Ectodermal cell (in vitro differentiated cells): Measurements from ENCODE around the gene ATXN1. TPM values are rescaled to one million over a fixed set of nuclear protein-coding genes. Genes with fewer than 3 reads are reported as not detected.

Experiments
- H3K27ac ChIP-seq: 2 replicates; pipeline ENCODE4 v1.7.0; 2013; ENCODE audit warnings: mild to moderate bottlenecking, low read depth, low read length; ENCODE audit not compliant: insufficient read depth, poor library complexity, severe bottlenecking
- H3K27me3 ChIP-seq: 2 replicates; pipeline ENCODE4 v1.7.0; 2013; ENCODE audit warnings: mild to moderate bottlenecking, low read length; ENCODE audit not compliant: insufficient read depth, control insufficient read depth, poor library complexity, severe bottlenecking
- H3K36me3 ChIP-seq: one replicate; pipeline ENCODE4 v1.7.0; 2013; ENCODE audit warnings: low read length; ENCODE audit not compliant: control insufficient read depth, insufficient read depth
- H3K4me1 ChIP-seq: one replicate; pipeline ENCODE4 v1.7.0; 2013; ENCODE audit warnings: low read length; ENCODE audit not compliant: control insufficient read depth, insufficient read depth
- H3K4me3 ChIP-seq: 2 replicates; pipeline ENCODE4 v1.7.0; 2013; ENCODE audit warnings: low read depth, low read length, control low read depth; ENCODE audit not compliant: insufficient read depth
- H3K9me3 ChIP-seq: 2 replicates; pipeline ENCODE4 v1.7.0; 2013; ENCODE audit warnings: mild to moderate bottlenecking, low read length, moderate library complexity; ENCODE audit not compliant: control insufficient read depth
- WGBS, 2 experiments: methylation state at CpG; one replicate each; pipeline ENCODE4 v1.1.7; 2013; ENCODE audit warnings: missing lambda C conversion rate in 2 of 2; 5-methylcytosine and 5-hydroxymethylcytosine counted together
- polyA plus RNA-seq, 4 experiments: library from polyadenylated mRNA; stranded (reverse); fragments of 50-300 nt; gene quantifications; one replicate each; pipeline ENCODE4 v1.2.3, GENCODE V29; 2013

The ATXN1 gene
- polyA plus RNA-seq (2013, experiment 1 of 4), result 1.8 TPM
- polyA plus RNA-seq (2013, experiment 2 of 4), result 2.4 TPM
- polyA plus RNA-seq (2013, experiment 3 of 4), result 1.6 TPM
- 2.3 TPM for polyA plus RNA-seq (2013, experiment 4 of 4)

DNA sequence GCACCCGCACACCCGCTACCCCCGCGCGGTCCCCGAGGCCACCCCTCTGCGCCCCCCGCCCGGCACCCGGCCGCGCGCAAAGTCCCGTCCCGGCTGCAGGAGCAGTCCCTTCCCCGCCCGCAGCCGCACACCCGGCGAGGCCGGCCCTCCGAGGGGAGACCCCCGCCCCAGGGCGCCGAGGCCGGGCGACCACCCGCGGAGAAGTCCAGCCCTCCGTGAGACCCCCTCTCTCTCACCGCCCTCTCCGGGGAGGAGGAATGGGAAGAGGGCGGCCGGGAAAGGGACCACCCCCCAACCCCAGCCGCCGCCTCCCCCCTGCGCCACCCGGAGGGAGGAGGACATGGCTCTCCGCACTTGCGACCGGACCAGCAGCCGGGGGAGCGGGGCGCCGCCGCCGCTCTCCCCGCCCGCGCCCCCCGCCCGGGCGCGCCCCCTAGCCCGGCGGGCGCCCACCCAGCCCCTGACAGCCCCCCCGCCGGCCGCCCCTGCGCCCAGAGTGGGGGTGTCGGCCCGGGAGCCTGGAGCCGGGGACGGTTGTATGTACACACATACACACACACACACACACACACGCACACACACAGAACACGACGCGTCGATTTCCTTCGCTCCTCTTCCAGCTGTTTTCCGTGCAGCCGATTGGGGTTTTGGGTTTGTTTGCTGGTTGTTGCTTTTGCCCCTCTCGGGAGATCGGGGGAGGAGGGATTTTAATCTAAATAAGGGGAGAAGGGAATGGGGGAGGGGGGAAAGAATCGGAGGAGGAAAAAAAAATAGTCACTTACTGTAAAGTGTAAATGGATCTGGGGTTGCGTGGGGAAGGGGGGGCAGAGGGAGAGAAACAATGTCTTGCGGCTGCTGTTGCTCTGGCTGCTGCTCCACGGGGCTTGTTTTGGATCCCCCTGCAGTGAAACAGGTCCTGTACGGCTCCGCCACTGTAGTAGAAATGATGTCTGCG, at the start of gene ATXN1:
Gene ATXN1, minus strand, starts transcription at position 945 of the 955 bp plus-strand sequence.
- Histone ChIP-seq H3K4me3 (peak within 1 kb of the TSS; percentile 59), H3K27me3 (peaks cover 46% of the 10 kb centered on the region)

GRCh38 chr6:16810411-16810810, 49.2 kb upstream of the ATXN1 start:
- H3K27ac ChIP-seq, result no peak overlapping the region
- no peak overlapping the region for H3K4me3 ChIP-seq
- no peaks in the 10 kb centered on the region for H3K27me3 ChIP-seq
- no peaks in the 10 kb centered on the region for H3K9me3 ChIP-seq
- peaks cover 2% of the 10 kb centered on the region for H3K4me1 ChIP-seq
- 100% methylated on average over 1 of the region's 1 CpG; no CpG with 5 or more reads in 1 of the 2 experiments for whole genome bisulfite sequencing, 2 experiments
- H3K36me3 ChIP-seq, result no peaks in the 10 kb centered on the region

More for the DNA sequence above, at the start of gene ATXN1:
- no peak within 1 kb of the TSS for H3K27ac ChIP-seq
- H3K36me3 ChIP-seq, result no peaks in the 10 kb centered on the region
- 0 to 1% methylated on average over 73 to 74 of the region's 82 CpGs for WGBS, 2 experiments
- peaks cover 12% of the 10 kb centered on the region for H3K4me1 ChIP-seq
- no peaks in the 10 kb centered on the region for H3K9me3 ChIP-seq

GRCh38 chr6:16809753-16810358, 48.6 kb upstream of the ATXN1 start:
- no peaks in the 10 kb centered on the region for H3K36me3 ChIP-seq
- peaks cover 6% of the 10 kb centered on the region for H3K4me1 ChIP-seq
- no peaks in the 10 kb centered on the region for H3K9me3 ChIP-seq
- H3K27me3 ChIP-seq, result no peaks in the 10 kb centered on the region
- H3K27ac ChIP-seq, result no peak overlapping the region
- no peak overlapping the region for H3K4me3 ChIP-seq
- 88 to 100% methylated on average over 1 to 2 of the region's 2 CpGs for WGBS, 2 experiments

DNA sequence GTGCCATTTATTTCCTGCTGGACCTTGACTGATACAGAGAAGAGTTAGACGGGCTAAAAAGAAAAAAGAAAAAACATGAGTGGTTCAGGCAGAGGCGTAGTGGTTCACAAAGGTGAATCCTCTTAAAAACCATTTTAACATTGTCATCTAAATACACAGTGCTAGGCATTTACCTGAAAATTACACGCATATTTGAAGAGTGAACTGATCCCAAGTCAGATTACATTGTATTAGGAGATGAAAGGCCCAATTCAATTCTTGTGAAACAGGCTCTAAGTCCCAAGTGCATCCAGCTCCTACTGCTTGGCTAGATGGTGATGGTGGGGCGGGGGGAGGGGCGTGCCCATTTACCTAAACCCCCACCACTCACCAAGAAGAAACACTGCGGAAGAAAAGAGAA, 46.7 kb upstream of the ATXN1 start:
- WGBS, 2 experiments, result 89 to 98% methylated on average over 5 to 6 of the region's 6 CpGs
- H3K4me3 ChIP-seq, result no peak overlapping the region
- peaks cover 10% of the 10 kb centered on the region for H3K27me3 ChIP-seq
- no peaks in the 10 kb centered on the region for H3K36me3 ChIP-seq
- no peaks in the 10 kb centered on the region for H3K9me3 ChIP-seq
- H3K4me1 ChIP-seq, result peaks cover 14% of the 10 kb centered on the region
- no peak overlapping the region for H3K27ac ChIP-seq

- 81 to 82% methylated on average over 2 of the region's 2 CpGs for WGBS, 2 experiments
- no peaks in the 10 kb centered on the region for H3K9me3 ChIP-seq
- H3K4me3 ChIP-seq, result no peak overlapping the region
- H3K27ac ChIP-seq, result no peak overlapping the region
- H3K27me3 ChIP-seq, result peaks cover 10% of the 10 kb centered on the region
- H3K36me3 ChIP-seq, result no peaks in the 10 kb centered on the region
- peaks cover 14% of the 10 kb centered on the region for H3K4me1 ChIP-seq
Measured at GRCh38 chr6:16806363-16806762, 45.1 kb upstream of the ATXN1 start.

DNA sequence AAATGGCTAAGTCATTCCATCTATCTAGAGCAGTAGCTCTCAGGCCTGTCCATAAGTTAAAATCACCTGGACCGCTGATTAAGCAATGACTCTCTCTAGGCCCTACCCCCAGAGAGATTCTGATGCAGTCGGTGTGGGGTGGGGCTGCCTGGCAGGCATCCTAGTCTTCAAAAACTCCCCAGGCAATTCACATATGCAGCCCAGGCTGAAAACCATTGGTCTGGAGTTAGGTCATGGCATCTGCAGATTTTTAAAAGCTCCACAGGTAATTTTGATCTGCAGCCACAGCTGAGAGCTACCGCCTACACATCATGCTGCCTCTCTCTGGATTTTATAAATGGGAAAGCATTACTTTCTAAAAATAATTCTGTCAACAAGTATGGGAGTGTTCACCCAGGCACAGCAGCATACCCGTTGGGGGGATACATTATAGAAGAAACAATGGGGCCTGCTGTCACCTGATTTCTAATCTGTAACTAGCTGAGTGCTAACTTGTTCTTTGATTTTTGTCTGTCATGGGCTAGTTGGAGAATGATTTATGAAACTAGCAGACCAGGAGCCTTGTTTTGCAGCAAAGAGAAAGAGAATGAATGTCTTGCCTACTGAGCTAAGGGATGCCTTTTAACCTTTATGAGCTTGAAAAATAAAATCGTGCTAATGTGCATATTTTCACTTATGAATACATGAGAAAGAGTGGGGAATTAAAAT, 44.1 kb upstream of the ATXN1 start:
- WGBS, 2 experiments, result 43 to 53% methylated on average over 5 of the region's 5 CpGs
- H3K27ac ChIP-seq, result no peak overlapping the region
- no peaks in the 10 kb centered on the region for H3K9me3 ChIP-seq
- H3K36me3 ChIP-seq, result no peaks in the 10 kb centered on the region
- peaks cover 14% of the 10 kb centered on the region for H3K4me1 ChIP-seq
- peaks cover 10% of the 10 kb centered on the region for H3K27me3 ChIP-seq
- no peak overlapping the region for H3K4me3 ChIP-seq

DNA sequence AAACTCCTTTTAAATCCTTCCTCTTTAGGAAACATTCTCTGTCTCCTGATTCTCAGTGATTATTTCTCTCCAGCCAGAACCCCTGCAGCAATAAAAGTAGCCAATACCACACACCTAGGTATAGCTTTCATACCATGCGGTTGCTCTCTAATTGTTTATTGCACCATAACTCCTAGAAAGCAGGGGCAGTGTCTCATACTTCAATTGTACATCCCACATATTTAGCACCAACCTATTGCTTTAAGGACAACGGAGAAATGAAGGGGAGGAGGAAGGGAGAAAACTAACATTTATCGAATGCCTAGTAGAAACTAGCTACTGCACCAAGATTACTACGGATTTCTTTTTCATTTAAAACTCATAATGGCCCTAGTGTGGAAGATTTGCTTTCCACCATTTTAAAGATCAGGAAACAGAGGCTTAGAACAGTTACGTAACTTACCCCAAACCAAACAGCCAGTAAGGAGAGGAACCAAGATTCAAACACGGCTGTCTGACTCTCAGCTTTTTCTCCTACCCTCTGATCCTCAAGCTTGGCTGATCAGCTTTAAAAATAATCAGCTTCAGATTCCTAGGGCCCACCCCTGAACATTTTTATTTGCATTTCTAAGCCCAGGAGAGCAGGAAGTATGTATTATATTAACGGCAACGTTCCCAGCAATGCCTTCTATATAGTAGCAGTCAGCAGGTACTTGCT, 43.4 kb upstream of the ATXN1 start:
- peaks cover 14% of the 10 kb centered on the region for H3K4me1 ChIP-seq
- no peaks in the 10 kb centered on the region for H3K36me3 ChIP-seq
- WGBS, 2 experiments, result 68 to 70% methylated on average over 8 of the region's 8 CpGs
- H3K4me3 ChIP-seq, result no peak overlapping the region
- H3K9me3 ChIP-seq, result no peaks in the 10 kb centered on the region
- H3K27ac ChIP-seq, result no peak overlapping the region
- H3K27me3 ChIP-seq, result peaks cover 10% of the 10 kb centered on the region

- H3K27me3 ChIP-seq, result peaks cover 10% of the 10 kb centered on the region
- WGBS, 2 experiments, result 16 to 21% methylated on average over 24 of the region's 24 CpGs
- no peaks in the 10 kb centered on the region for H3K36me3 ChIP-seq
- peak overlapping the region; percentile 32 for H3K27ac ChIP-seq
- H3K4me3 ChIP-seq, result peak overlapping the region; percentile 5
- H3K9me3 ChIP-seq, result no peaks in the 10 kb centered on the region
- H3K4me1 ChIP-seq, result peaks cover 14% of the 10 kb centered on the region
Measured at GRCh38 chr6:16803294-16804200, 42.3 kb upstream of the ATXN1 start.

GRCh38 chr6:16802071-16802470, 40.8 kb upstream of the ATXN1 start:
- Histone ChIP-seq H3K4me1 (peaks cover 14% of the 10 kb centered on the region), H3K4me3 (no peak overlapping the region), H3K9me3 (no peaks in the 10 kb centered on the region), H3K27me3 (peaks cover 10% of the 10 kb centered on the region), H3K36me3 (no peaks in the 10 kb centered on the region), H3K27ac (no peak overlapping the region)
- 91 to 92% methylated on average over 2 of the region's 2 CpGs for WGBS, 2 experiments
